MM.1S (cell line): ENCODE results near the gene OXER1.

ENCODE experiments used
- CTCF ChIP-seq: fragments of 300-600 bp; sonication (generic); IDR thresholded peaks from 2 replicates; pipeline ENCODE4 v1.5.1; 2016; ENCODE audit warnings: antibody characterized with exemption, low read length, mixed read lengths
- EZH2 ChIP-seq: fragments of 300-600 bp; sonication (generic); optimal IDR thresholded peaks from 2 replicates; pipeline ENCODE3; 2017; ENCODE audit warnings: low read depth, mild to moderate bottlenecking, antibody characterized with exemption, low read length, mixed read lengths

- TF ChIP-seq EZH2 (no peak), CTCF (peak; percentile 62)
Measured at GRCh38 chr2:42812899-42813479, 49.1 kb upstream of the OXER1 start.
